H1 (cell line): ENCODE data around the gene TXNL4A. TPM values are rescaled to one million over a fixed set of nuclear protein-coding genes. Genes with fewer than 3 reads are reported as not detected.

Source experiments
- CTCF ChIA-PET: fragments of 300-600 bp; sonication (Branson Sonifier 250); formaldehyde crosslinking; loops from one replicate; lab custom pipeline; 2021; ENCODE audit not compliant: partially characterized antibody; lab: Charles Lee
- POLR2A ChIA-PET: fragments of 300-600 bp; sonication (Branson Sonifier 250); formaldehyde crosslinking; loops from one replicate; lab custom pipeline; 2021; ENCODE audit warnings: inconsistent platforms; ENCODE audit not compliant: partially characterized antibody; lab: Charles Lee
- DNase-seq, 2 experiments: peaks; one replicate each; pipeline versions ENCODE4 v3.0.0 to v3.0.0-alpha.2; 2010 to 2022; ENCODE audit warnings: low spot score in 2 of 2, low read depth in 1 of 2, mixed read lengths in 1 of 2
- FAIRE-seq: peaks from 2 replicates; lab custom pipeline; 2011; peaks lifted over from hg19 to GRCh38; lab: Jason Lieb, UNC
- H2AFZ ChIP-seq: 2 replicates; pipeline ENCODE4 v1.8.1; 2012; ENCODE audit warnings: low read length, inconsistent platforms
- H2AK5ac ChIP-seq: 2 replicates; pipeline ENCODE4 v1.6.1; 2013; ENCODE audit warnings: low read depth, low read length
- H2BK120ac ChIP-seq: replicated peaks from 2 replicates; pipeline ENCODE3; 2013; ENCODE audit warnings: low read depth, low read length, inconsistent platforms
- H2BK12ac ChIP-seq: 2 replicates; pipeline ENCODE4 v1.6.1; 2013; ENCODE audit warnings: low read depth, low read length
- H2BK15ac ChIP-seq: 2 replicates; pipeline ENCODE4 v1.6.1; 2013; ENCODE audit warnings: low read length
- H2BK20ac ChIP-seq: 2 replicates; pipeline ENCODE4 v1.6.1; 2013; ENCODE audit warnings: low read length
- H2BK5ac ChIP-seq: 2 replicates; pipeline ENCODE4 v1.6.1; 2013; ENCODE audit warnings: low read depth, low read length
- H3K14ac ChIP-seq: 2 replicates; pipeline ENCODE4 v1.6.1; 2013; ENCODE audit warnings: inconsistent platforms; ENCODE audit not compliant: insufficient read length
- H3K18ac ChIP-seq: 2 replicates; pipeline ENCODE4 v1.6.1; 2013; ENCODE audit warnings: low read length; ENCODE audit errors: extremely low read depth
- H3K23ac ChIP-seq: 2 replicates; pipeline ENCODE4 v1.6.1; 2013; ENCODE audit warnings: inconsistent platforms; ENCODE audit not compliant: insufficient read length
- H3K23me2 ChIP-seq: 2 replicates; pipeline ENCODE4 v1.6.1; 2013; ENCODE audit warnings: low read depth, low read length
- H3K27ac ChIP-seq: 2 replicates; pipeline ENCODE4 v1.6.1; 2011; ENCODE audit warnings: low read depth, low read length, inconsistent platforms
- H3K27me3 ChIP-seq, 4 experiments: replicated peaks in 1 of 4; 1 replicate in 1 of 4; 2 replicates in 3 of 4; pipeline versions ENCODE4 v1.6.1 to v1.8.1; 2011 to 2013; ENCODE audit warnings: low read length in 3 of 4, mild to moderate bottlenecking in 3 of 4, inconsistent platforms in 2 of 4, mixed read lengths in 2 of 4, moderate library complexity in 1 of 4; ENCODE audit not compliant: control insufficient read depth in 3 of 4, insufficient read depth in 3 of 4; ENCODE audit errors: extremely low read depth in 1 of 4
- H3K36me3 ChIP-seq, 4 experiments: 2 replicates each; pipeline versions ENCODE4 v1.6.1 to v1.8.1; 2011 to 2013; ENCODE audit warnings: mild to moderate bottlenecking in 4 of 4, low read length in 3 of 4, moderate library complexity in 2 of 4, control low read depth in 1 of 4, inconsistent platforms in 1 of 4; ENCODE audit not compliant: insufficient read depth in 4 of 4, control insufficient read depth in 2 of 4
- H3K4ac ChIP-seq: replicated peaks from 2 replicates; pipeline ENCODE3; 2013; ENCODE audit warnings: low read length, low read depth, mixed read lengths, inconsistent platforms; ENCODE audit not compliant: insufficient read length
- H3K4me1 ChIP-seq, 4 experiments: replicated peaks in 1 of 4; 1 replicate in 1 of 4; 2 replicates in 3 of 4; pipeline versions ENCODE4 v1.6.1 to v1.8.1; 2011 to 2013; ENCODE audit warnings: low read length in 3 of 4, inconsistent platforms in 2 of 4, mixed read lengths in 1 of 4; ENCODE audit not compliant: insufficient read depth in 4 of 4, control insufficient read depth in 3 of 4
- H3K4me2 ChIP-seq, 2 experiments: 2 replicates each; pipeline versions ENCODE4 v1.6.1 to v1.8.1; 2011 to 2013; ENCODE audit warnings: low read depth in 2 of 2, low read length in 2 of 2, control low read depth in 1 of 2, inconsistent platforms in 1 of 2, mild to moderate bottlenecking in 1 of 2; ENCODE audit not compliant: insufficient read depth in 1 of 2
- H3K4me3 ChIP-seq, 4 experiments: fragments of 200-600, 300-600 bp in 1 of 4; sonication (generic), shearing (Covaris generic), sonication (Bioruptor Twin) in 1 of 4; 2 replicates each; pipeline versions ENCODE4 v1.5.1 to v1.8.1; 2011 to 2016; ENCODE audit warnings: low read length in 4 of 4, low read depth in 3 of 4, control low read depth in 2 of 4, inconsistent platforms in 2 of 4, mild to moderate bottlenecking in 2 of 4, mixed read lengths in 1 of 4, moderate library complexity in 1 of 4; ENCODE audit not compliant: insufficient read depth in 2 of 4; ENCODE audit errors: extremely low read depth in 1 of 4
- H3K56ac ChIP-seq: replicated peaks from 2 replicates; pipeline ENCODE3; 2013; ENCODE audit warnings: low read depth, mild to moderate bottlenecking, mixed read lengths, low read length, inconsistent platforms; ENCODE audit not compliant: insufficient read length
- H3K79me1 ChIP-seq: 2 replicates; pipeline ENCODE4 v1.6.1; 2013; ENCODE audit warnings: low read depth, low read length, control low read depth
- H3K79me2 ChIP-seq, 2 experiments: 2 replicates each; pipeline versions ENCODE4 v1.6.1 to v1.8.1; 2012 to 2013; ENCODE audit warnings: low read length in 2 of 2, mild to moderate bottlenecking in 2 of 2, inconsistent platforms in 1 of 2; ENCODE audit not compliant: insufficient read depth in 2 of 2, control insufficient read depth in 1 of 2
- H3K9ac ChIP-seq, 4 experiments: replicated peaks in 1 of 4; 1 replicate in 1 of 4; 2 replicates in 3 of 4; pipeline versions ENCODE4 v1.6.1 to v1.8.1; 2011 to 2013; ENCODE audit warnings: low read depth in 3 of 4, low read length in 3 of 4, control low read depth in 2 of 4, mild to moderate bottlenecking in 2 of 4, moderate library complexity in 2 of 4, inconsistent platforms in 1 of 4; ENCODE audit errors: extremely low read depth in 1 of 4
- H3K9me3 ChIP-seq, 2 experiments: 2 replicates each; pipeline versions ENCODE4 v1.6.1 to v1.8.1; 2012 to 2013; ENCODE audit warnings: mild to moderate bottlenecking in 2 of 2, moderate library complexity in 2 of 2, control low read depth in 1 of 2, inconsistent platforms in 1 of 2, low read depth in 1 of 2, low read length in 1 of 2, mixed read lengths in 1 of 2; ENCODE audit not compliant: insufficient read depth in 2 of 2
- H4K20me1 ChIP-seq, 2 experiments: replicated peaks in 1 of 2; 2 replicates each; pipeline versions ENCODE3 to v1.8.1; 2011 to 2013; ENCODE audit warnings: inconsistent platforms in 2 of 2, low read length in 2 of 2, mild to moderate bottlenecking in 1 of 2; ENCODE audit not compliant: insufficient read depth in 2 of 2, control insufficient read depth in 1 of 2
- H4K5ac ChIP-seq: 2 replicates; pipeline ENCODE4 v1.6.1; 2013; ENCODE audit warnings: low read length, low read depth, mixed read lengths, inconsistent platforms; ENCODE audit not compliant: insufficient read length
- H4K8ac ChIP-seq: 2 replicates; pipeline ENCODE4 v1.8.0; 2013; ENCODE audit warnings: mild to moderate bottlenecking, moderate library complexity, low read length, inconsistent platforms; ENCODE audit not compliant: insufficient read depth; ENCODE audit errors: extremely low read depth
- H4K91ac ChIP-seq: replicated peaks from 2 replicates; pipeline ENCODE3; 2013; ENCODE audit warnings: low read length, mixed read lengths, inconsistent platforms; ENCODE audit not compliant: insufficient read length
- CBX8 ChIP-seq: fragments of 300-800, 300-1000 bp; sonication (generic); IDR thresholded peaks from 2 replicates; pipeline ENCODE4 v1.7.1; 2016; ENCODE audit warnings: low read depth, low read length, borderline replicate concordance
- CHD2 ChIP-seq: IDR thresholded peaks from 2 replicates; pipeline ENCODE4 v1.6.1; 2012; ENCODE audit warnings: low read length, improper control_type of control experiment
- CREB1 ChIP-seq: IDR thresholded peaks from 2 replicates; pipeline ENCODE4 v1.6.1; 2012; ENCODE audit warnings: inconsistent platforms
- E2F6 ChIP-seq: IDR thresholded peaks from 2 replicates; pipeline ENCODE4 v1.6.1; 2012; ENCODE audit warnings: inconsistent platforms
- PHF8 ChIP-seq: fragments of 200-600 bp; sonication (generic); conservative IDR thresholded peaks from 2 replicates; pipeline ENCODE4 v1.7.1; 2012; ENCODE audit warnings: low read depth, mild to moderate bottlenecking, inconsistent platforms, low read length, moderate library complexity
- RAD21 ChIP-seq, 2 experiments: IDR thresholded peaks in 1 of 2; conservative IDR thresholded peaks in 1 of 2; 2 replicates each; pipeline ENCODE4 v1.6.1; 2011; ENCODE audit warnings: low read depth in 2 of 2, low read length in 2 of 2, improper control_type of control experiment in 1 of 2, inconsistent platforms in 1 of 2, mild to moderate bottlenecking in 1 of 2, moderate library complexity in 1 of 2
- SAP30 ChIP-seq: fragments of 300-600 bp; sonication (generic); IDR thresholded peaks from 2 replicates; pipeline ENCODE4 v1.7.1; 2012; ENCODE audit warnings: low read length, moderate library complexity, mild to moderate bottlenecking, inconsistent platforms; ENCODE audit not compliant: insufficient read depth, insufficient replicate concordance
- SIX5 ChIP-seq: IDR thresholded peaks from 2 replicates; pipeline ENCODE4 v1.6.1; 2011; ENCODE audit warnings: mild to moderate bottlenecking, low read depth, low read length
- YY1 ChIP-seq: IDR thresholded peaks from 2 replicates; pipeline ENCODE4 v1.6.1; 2011; ENCODE audit warnings: low read depth, mild to moderate bottlenecking, low read length
- WGBS, 2 experiments: shearing (Covaris generic) in 1 of 2; methylation state at CpG; one replicate each; pipeline versions ENCODE4 v1.1.6 to v1.1.7; 2013 to 2015; ENCODE audit warnings: low lambda C conversion rate in 2 of 2, mixed read lengths in 2 of 2, inconsistent platforms in 1 of 2, low coverage in 1 of 2, missing lambda C conversion rate in 1 of 2; ENCODE audit not compliant: insufficient replicate concordance in 2 of 2, insufficient coverage in 1 of 2, insufficient read length in 1 of 2; ENCODE audit errors: extremely low coverage in 1 of 2, missing lambda C conversion rate in 1 of 2; 5-methylcytosine and 5-hydroxymethylcytosine counted together
- polyA plus RNA-seq, 7 experiments: library from polyadenylated mRNA; depleted of rRNA in 3 of 7; stranded (reverse) in 5 of 7; unstranded in 2 of 7; fragments of >200 nt in 5 of 7; fragments of 200-250 nt in 2 of 7; gene quantifications; 1 replicate in 5 of 7; 2 replicates in 1 of 7; 4 replicates in 1 of 7; pipeline versions ENCODE4 v1.2.1 to v1.2.3, GENCODE V29; 2011 to 2013; ENCODE audit warnings: missing spikeins in 2 of 7, mixed read lengths in 2 of 7
- total RNA-seq: library from RNA; stranded (reverse); fragmentation: NEBNext Ultra II Directional; extraction: Animal tissue kit (Norgen Biotek cat#: 25700); gene quantifications from 2 replicates; pipeline ENCODE4 v1.2.1, GENCODE V29; 2021

TXNL4A gene
- total and polyA plus RNA-seq, 2 of the 8 experiments (the other 6 are each of a cell fraction or from before 2014, with no cell fraction given), result 169 to 181 TPM

- Histone ChIP-seq H3K23me2 (0 out of 2 replicates have a peak, but pooled peaks cover 2% of the 10 kb centered on the region), H2BK15ac (no peak overlapping the region), H3K56ac (no peak overlapping the region), H3K27me3 (no peaks in the 10 kb centered on the region), H3K4me1 (no peaks in the 10 kb centered on the region; a peak in 2 of 7 replicates), H3K4me3 (no peak overlapping the region), H2BK5ac (no peak overlapping the region), H2BK12ac (no peak overlapping the region), H3K79me1 (no peaks in the 10 kb centered on the region; the same call in 1 of the 2 replicates), H3K14ac (no peak overlapping the region), H3K4me2 (no peak overlapping the region), H3K9me3 (peaks cover 3 to 14% of the 10 kb centered on the region in 2 experiments; a peak in 2 of 4 replicates), H4K20me1 (peaks cover 0 to 5% of the 10 kb centered on the region in 2 experiments), H3K18ac (no peak overlapping the region), H3K9ac (no peak overlapping the region), H4K5ac (no peak overlapping the region), H2AK5ac (no peak overlapping the region), H4K91ac (no peak overlapping the region), H2BK20ac (no peak overlapping the region), H2AFZ (no peak overlapping the region), H3K36me3 (no peaks in the 10 kb centered on the region; a peak in 1 of 8 replicates), H3K79me2 (peaks cover 0 to 3% of the 10 kb centered on the region in 2 experiments; a peak in 2 of 4 replicates), H2BK120ac (no peak overlapping the region), H3K23ac (no peak overlapping the region), H4K8ac (no peak overlapping the region), H3K27ac (no peak overlapping the region), H3K4ac (no peak overlapping the region)
- TF ChIP-seq RAD21 (IDR thresholded peaks at IDR 0.05 in 1 of 2, conservative IDR thresholded peaks at IDR 0.05 in 1 of 2; ENCODE audit: low read depth in 2 of 2, low read length in 2 of 2) (peak in 1 of 2 experiments; percentile 10; a peak in 1 of 4 replicates), SAP30 (no peak), CHD2 (no peak), PHF8 (no peak), E2F6 (no peak), CREB1 (no peak), YY1 (no peak), SIX5 (no peak), CBX8 (no peak)
- WGBS, 2 experiments, result 78% methylated on average over 20 of the region's 21 CpGs; no CpG with 5 or more reads in 1 of the 2 experiments
- no peak for FAIRE-seq
- DNase-seq, result peak in 1 of 2 experiments; percentile 46
- POLR2A ChIA-PET, result interaction anchor here (0.6 kb wide), 1 partner anchor 62 kb away, joined by 3 read pairs; no protein-coding TSS in a partner anchor
- CTCF ChIA-PET, result interaction anchor here (0.6 to 1.3 kb wide), 4 partner anchors 52 to 327 kb away, joined by 3 to 4 read pairs (median 4); no protein-coding TSS in a partner anchor
These were observed 61.4 kb downstream of the TXNL4A start for GRCh38 chr18:79926715-79927606.
